ENCODE results near the gene CEBPA.
A peak's percentile ranks its signal among the peaks of the same experiment; 100 is the strongest.

The CEBPA gene

GRCh38 chr19:33260628-33261418 is 41.5 kb downstream of the CEBPA start:
- Histone ChIP-seq H3K27ac (replicated peaks) (peak overlapping the region; percentile 88), H3K27me3 (ENCODE audit: insufficient read depth, poor library complexity, severe bottlenecking) (no peaks in the 10 kb centered on the region), H3K4me3 (replicated peaks; ENCODE audit: insufficient read depth, low read length) (no peak overlapping the region)
- DNase-seq (ENCODE audit: low read depth in 1 of 2, low spot score in 1 of 2): peak; percentile 94 to 98
- TF ChIP-seq GABPA (IDR thresholded peaks at IDR 0.05; ENCODE audit: low read depth) (no peak), POLR2AphosphoS5 (IDR thresholded peaks at IDR 0.05; ENCODE audit: low read depth) (peak; percentile 96), SPI1 (IDR thresholded peaks at IDR 0.05; ENCODE audit: borderline replicate concordance, low read depth) (peak; percentile 100)

- TF ChIP-seq SPI1 (IDR thresholded peaks at IDR 0.05; ENCODE audit: borderline replicate concordance, low read depth) (no peak), CTCF (IDR thresholded peaks at IDR 0.05; ENCODE audit: insufficient read depth, low read length) (no peak), REST (IDR thresholded peaks at IDR 0.05; ENCODE audit: insufficient replicate concordance, low read depth) (no peak), POLR2AphosphoS5 (IDR thresholded peaks at IDR 0.05; ENCODE audit: low read depth) (peak; percentile 80), GABPA (IDR thresholded peaks at IDR 0.05; ENCODE audit: low read depth) (no peak; the same call in 1 of the 2 replicates)
- Histone ChIP-seq H3K4me3 (replicated peaks; ENCODE audit: insufficient read depth, low read length) (peak overlapping the region; percentile 7), H3K27me3 (ENCODE audit: insufficient read depth, poor library complexity, severe bottlenecking) (no peaks in the 10 kb centered on the region), H3K27ac (replicated peaks) (peak overlapping the region; percentile 88)
- peak; percentile 97 to 98 for DNase-seq (ENCODE audit: low read depth in 1 of 2, low spot score in 1 of 2)
Measured at GRCh38 chr19:33259539-33259938, 42.8 kb downstream of the CEBPA start.

- no peaks in the 10 kb centered on the region for H3K27me3 ChIP-seq (ENCODE audit: insufficient read depth, poor library complexity, severe bottlenecking)
- H3K4me3 ChIP-seq (replicated peaks; ENCODE audit: insufficient read depth, low read length): no peak overlapping the region
- TF ChIP-seq SPI1 (IDR thresholded peaks at IDR 0.05; ENCODE audit: borderline replicate concordance, low read depth): no peak
- no peak for TF ChIP-seq CTCF (IDR thresholded peaks at IDR 0.05; ENCODE audit: insufficient read depth, low read length)
- TF ChIP-seq GABPA (IDR thresholded peaks at IDR 0.05; ENCODE audit: low read depth): no peak
- TF ChIP-seq REST (IDR thresholded peaks at IDR 0.05; ENCODE audit: insufficient replicate concordance, low read depth): no peak
- TF ChIP-seq POLR2AphosphoS5 (IDR thresholded peaks at IDR 0.05; ENCODE audit: low read depth): no peak
- no peak for DNase-seq (ENCODE audit: low read depth in 1 of 2, low spot score in 1 of 2)
- peak overlapping the region; percentile 15 for H3K27ac ChIP-seq (replicated peaks)
Measured at GRCh38 chr19:33257828-33258227, 44.5 kb downstream of the CEBPA start.

GRCh38 chr19:33256261-33256660 is 46.1 kb downstream of the CEBPA start:
- H3K4me3 ChIP-seq (replicated peaks; ENCODE audit: insufficient read depth, low read length): no peak overlapping the region
- no peak for DNase-seq (ENCODE audit: low read depth in 1 of 2, low spot score in 1 of 2)
- H3K27ac ChIP-seq (replicated peaks): peak overlapping the region; percentile 26
- no peak for TF ChIP-seq POLR2AphosphoS5 (IDR thresholded peaks at IDR 0.05; ENCODE audit: low read depth)
- TF ChIP-seq GABPA (IDR thresholded peaks at IDR 0.05; ENCODE audit: low read depth): no peak
- no peak for TF ChIP-seq SPI1 (IDR thresholded peaks at IDR 0.05; ENCODE audit: borderline replicate concordance, low read depth)
- TF ChIP-seq REST (IDR thresholded peaks at IDR 0.05; ENCODE audit: insufficient replicate concordance, low read depth): no peak
- no peak for TF ChIP-seq CTCF (IDR thresholded peaks at IDR 0.05; ENCODE audit: insufficient read depth, low read length)
- no peaks in the 10 kb centered on the region for H3K27me3 ChIP-seq (ENCODE audit: insufficient read depth, poor library complexity, severe bottlenecking)

Data from HL-60 (cell line).